OCI-LY3 (cell line): Measurements from ENCODE around the gene STK32C.

ENCODE experiments used
- EZH2phosphoT487 ChIP-seq: fragments of 200-600 bp; shearing (Covaris generic); IDR thresholded peaks from 2 replicates; pipeline ENCODE4 v1.6.1; 2018; ENCODE audit warnings: antibody characterized with exemption, mixed run types, low read depth
- TF ChIP-seq, protein P1 (sequence below): fragments of 200-600, 300-600 bp; sonication (generic); IDR thresholded peaks from 2 replicates; pipeline ENCODE4 v1.5.1; 2014; ENCODE audit warnings: antibody characterized with exemption, low read length, low read depth

DNA sequence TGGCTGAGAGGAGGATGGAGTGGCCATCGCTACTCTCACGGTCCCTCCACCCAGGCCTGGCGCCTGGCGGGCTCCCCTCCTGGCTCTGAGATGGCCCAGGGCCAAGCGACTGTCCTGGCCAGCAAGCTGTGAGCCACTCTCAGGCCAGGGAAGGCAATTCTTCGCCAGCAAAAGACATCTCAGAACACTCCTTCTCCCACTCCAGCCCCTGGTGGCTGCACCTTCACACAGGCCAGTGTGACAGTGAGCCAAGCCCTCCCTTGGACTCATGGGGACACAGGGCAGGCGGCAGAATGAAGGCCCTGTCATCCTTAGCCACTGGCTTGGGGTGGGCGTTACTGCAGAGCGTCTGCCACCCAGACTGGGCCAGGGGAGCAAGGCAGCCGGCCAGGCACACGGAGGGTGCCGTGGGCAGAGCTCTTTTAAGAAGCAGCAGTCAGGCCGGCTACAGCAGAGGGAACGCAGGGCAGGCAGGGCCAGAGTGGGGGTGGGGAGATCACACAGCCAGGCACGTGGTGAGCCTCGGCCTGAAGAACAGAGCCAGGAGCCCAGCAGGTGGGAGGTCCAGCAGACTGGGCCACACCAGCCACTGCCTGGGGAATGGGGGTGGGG lies 14.4 kb downstream of the STK32C start:
- no peak for TF ChIP-seq EZH2phosphoT487
- TF ChIP-seq, protein P1, sequence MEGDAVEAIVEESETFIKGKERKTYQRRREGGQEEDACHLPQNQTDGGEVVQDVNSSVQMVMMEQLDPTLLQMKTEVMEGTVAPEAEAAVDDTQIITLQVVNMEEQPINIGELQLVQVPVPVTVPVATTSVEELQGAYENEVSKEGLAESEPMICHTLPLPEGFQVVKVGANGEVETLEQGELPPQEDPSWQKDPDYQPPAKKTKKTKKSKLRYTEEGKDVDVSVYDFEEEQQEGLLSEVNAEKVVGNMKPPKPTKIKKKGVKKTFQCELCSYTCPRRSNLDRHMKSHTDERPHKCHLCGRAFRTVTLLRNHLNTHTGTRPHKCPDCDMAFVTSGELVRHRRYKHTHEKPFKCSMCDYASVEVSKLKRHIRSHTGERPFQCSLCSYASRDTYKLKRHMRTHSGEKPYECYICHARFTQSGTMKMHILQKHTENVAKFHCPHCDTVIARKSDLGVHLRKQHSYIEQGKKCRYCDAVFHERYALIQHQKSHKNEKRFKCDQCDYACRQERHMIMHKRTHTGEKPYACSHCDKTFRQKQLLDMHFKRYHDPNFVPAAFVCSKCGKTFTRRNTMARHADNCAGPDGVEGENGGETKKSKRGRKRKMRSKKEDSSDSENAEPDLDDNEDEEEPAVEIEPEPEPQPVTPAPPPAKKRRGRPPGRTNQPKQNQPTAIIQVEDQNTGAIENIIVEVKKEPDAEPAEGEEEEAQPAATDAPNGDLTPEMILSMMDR = no peak
